Measurements from ENCODE around the gene FBXL17.

FBXL17 gene

DNA sequence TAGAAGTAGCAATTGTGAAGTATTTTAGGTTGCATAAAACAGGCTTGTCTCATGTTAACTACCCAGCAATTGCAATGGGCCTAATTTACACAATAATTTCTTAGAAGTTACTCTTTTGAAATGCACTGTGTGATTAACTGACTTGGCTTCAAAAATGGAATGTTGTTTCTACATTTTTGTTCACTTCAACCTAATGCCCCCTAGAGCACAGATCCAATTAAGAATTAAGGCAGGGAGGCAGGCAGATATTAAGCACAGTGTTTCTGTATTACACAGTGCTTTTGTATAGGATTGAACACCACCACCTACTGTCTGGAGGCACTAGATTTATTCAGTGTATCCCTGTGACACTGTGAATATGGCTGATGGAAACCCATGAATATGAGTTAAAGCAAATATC is 302.1 kb downstream of the FBXL17 start:
- peak in 1 of 3 experiments; percentile 9 for DNase-seq

DNA sequence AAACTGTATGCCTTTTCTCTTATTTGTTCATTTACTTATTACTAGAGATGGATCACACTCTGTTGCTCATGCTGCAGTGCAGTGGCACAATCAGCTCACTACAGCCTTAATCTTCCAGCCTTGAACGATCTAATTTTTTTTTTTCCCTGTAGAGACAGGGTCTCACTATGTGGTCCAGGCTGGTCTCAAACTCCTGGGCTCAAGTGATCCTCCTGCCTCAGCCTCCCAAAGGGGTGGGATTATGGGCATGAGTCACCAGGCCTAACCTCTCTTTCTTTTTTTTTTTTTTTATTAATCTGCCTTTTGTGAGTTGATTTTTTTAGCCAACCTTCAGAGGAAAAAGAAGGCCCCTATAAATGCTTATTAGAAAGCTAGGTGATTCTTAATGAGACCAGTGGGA is 303.0 kb downstream of the FBXL17 start:
- DNase-seq: no peak

DNA sequence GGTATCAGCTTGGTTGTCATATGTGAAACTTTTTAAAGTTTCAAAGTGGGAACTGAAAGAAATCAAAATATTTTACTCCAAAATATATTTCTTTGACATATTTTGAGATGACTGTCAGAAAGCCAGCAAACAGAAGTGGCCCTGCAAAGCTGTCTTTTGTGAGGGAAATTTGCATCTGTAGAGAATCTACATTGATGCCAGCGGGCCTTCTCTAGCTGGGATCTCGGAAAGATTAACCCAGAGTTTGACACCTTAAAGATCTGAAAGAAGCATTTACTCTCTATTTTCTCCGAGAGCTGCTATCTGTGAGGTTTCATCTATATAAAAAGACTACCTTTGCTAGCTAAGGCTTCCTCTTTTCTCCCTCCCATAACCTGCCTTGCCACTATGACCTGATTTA is 303.6 kb downstream of the FBXL17 start:
- DNase-seq: no peak

DNA sequence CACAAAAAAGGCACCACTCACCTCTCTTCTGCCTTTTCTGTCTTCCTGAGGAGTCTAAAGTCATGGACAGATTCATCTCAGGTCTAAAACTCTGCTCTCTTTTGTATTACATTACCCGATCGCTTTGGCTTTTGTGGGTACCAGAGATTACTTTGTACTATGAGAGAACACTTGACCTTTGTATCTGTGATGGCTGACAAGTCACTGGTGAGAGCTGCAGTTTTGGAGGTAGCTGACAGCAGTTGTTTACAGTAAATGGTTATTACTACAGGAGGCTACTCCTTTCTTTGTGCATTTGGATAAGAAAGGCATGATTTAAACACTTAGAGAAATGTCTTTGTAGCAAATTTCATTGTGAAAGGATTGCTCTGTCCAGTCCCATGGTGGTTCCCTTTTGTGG is 307.3 kb downstream of the FBXL17 start:
- no peak for DNase-seq

- DNase-seq: no peak
Observed at GRCh38 chr5:108064302-108064701, 317.6 kb downstream of the FBXL17 start.

GRCh38 chr5:108061941-108062340 is 320.0 kb downstream of the FBXL17 start:
- DNase-seq: no peak

DNA sequence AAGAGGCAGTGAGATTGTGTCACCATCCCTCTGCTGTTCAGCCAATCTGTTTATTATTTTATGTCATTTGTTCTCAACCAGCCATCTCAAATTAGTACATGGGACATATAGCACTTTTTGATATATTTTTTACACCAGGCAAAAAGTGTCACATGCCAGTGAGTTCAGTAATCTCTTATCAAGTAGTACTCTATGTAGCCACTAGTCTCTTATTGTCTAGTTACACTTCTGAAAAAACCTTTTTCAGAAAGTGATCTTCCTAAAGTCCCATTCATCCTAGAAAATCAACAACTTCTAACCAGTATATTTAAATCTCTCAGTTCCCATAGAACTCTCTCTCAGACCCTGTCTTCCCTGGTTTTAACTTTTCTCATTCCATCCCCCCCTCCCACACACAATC is 321.6 kb downstream of the FBXL17 start:
- no peak for DNase-seq

DNA sequence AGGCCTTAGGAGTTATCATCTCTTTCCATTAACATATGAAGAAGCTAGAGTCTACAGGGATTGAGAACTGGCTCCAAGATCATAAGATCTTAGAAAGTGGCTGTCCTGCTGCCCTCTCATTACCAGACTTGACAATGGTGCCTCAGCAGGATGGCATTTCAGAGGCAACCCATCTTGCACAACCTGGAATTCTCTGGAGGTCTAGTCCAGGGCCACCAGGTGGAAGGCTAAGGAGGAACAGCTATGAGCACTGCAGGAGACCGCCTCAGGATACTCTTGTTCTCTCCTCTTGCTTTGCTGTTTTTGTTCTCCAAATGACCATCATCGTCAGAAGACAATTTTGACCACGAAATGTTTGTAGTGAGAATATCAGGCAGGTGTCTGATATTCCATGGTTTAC is 322.6 kb downstream of the FBXL17 start:
- no peak for DNase-seq

GRCh38 chr5:108054349-108054748 is 327.5 kb downstream of the FBXL17 start:
- DNase-seq: no peak

- DNase-seq: no peak
Observed at GRCh38 chr5:108046955-108047670, 334.8 kb downstream of the FBXL17 start.

GRCh38 chr5:108036482-108036881 is 345.4 kb downstream of the FBXL17 start:
- DNase-seq: no peak

- no peak for DNase-seq
Observed at GRCh38 chr5:108028883-108029282, 353.0 kb downstream of the FBXL17 start.

DNA sequence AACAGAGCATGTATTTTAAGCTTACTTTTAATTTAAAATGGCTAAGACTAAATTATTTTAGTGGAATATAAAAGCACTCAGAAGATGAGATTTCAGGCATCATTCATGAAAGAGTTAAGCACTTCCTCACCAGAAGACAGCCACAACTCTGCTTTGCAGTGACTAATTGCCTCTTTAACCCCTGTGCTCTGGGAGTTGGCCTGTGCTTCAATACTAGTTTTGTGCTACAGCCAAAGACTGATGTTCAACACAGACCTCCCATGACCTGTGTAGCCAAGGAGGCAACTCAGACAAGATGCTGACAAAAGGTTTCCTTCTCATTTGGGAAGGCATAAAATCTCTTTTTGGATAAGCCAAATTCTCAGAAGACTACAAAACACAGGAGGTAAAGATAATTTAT is 353.5 kb downstream of the FBXL17 start:
- DNase-seq: peak in 1 of 3 experiments; percentile 3

DNA sequence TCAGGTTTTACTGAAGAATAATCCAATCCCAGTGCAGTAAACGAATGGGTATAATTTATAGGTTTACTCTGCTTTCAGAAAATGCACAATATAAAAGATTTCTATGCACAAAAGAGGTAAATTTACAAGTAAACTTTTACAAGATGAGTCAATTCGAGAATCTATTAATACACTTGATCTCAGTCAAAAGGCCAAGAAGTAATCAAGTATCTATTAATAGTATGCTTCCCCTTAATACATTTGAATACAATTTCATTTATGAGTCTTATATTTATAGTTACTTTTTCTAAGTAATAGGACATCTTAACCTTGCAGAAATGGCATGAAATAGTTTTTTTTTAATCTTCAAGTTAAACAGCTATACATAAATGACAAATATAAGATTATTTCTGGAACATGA is 355.9 kb downstream of the FBXL17 start:
- no peak for DNase-seq

DNA sequence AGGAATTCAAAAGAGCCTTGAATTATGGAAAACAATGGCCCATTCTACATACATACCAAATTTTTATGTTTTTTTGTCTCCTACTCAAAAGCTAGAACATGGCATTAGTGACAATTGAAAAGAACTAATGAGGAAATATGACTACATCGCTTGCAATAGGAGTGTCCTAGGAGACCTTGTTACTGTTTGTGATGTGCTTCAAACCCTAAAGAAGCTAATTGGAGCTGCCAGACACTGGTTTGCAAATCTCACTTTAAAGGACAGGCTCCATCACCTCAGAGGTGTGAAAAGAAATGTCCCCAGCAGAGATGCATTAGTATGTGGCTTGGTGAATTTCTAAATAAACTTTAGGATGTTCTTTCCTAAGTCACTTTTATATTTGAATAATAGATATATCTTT is 356.9 kb downstream of the FBXL17 start:
- peak in 1 of 3 experiments; percentile 1 for DNase-seq

GRCh38 chr5:108016101-108016500 is 365.8 kb downstream of the FBXL17 start:
- DNase-seq: no peak

GRCh38 chr5:108006791-108007190 is 375.1 kb downstream of the FBXL17 start:
- DNase-seq: no peak

DNA sequence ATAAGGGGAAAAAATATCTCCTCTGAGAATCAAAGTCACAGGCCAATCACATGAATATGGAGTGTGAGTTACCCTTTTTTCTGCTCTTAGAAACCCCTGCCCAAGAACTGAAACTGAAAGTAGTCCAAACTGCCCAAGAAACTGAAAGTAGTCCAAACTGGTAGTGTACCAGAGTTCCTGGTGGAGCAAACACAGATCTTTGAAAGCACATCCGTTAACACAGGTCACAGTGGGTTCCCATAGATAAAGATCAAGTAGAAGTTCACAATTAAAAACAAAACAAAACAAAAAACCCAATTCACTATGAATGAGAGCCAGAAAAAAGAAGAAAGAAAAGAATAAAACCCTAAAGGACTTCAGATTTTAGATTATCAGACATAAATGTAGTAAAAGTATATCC is 378.7 kb downstream of the FBXL17 start:
- DNase-seq: no peak

- DNase-seq: no peak
Observed at GRCh38 chr5:108001222-108001621, 380.7 kb downstream of the FBXL17 start.

- DNase-seq: no peak
Observed at GRCh38 chr5:107997338-107997980, 384.4 kb downstream of the FBXL17 start.

GRCh38 chr5:107993341-107993740 is 388.6 kb downstream of the FBXL17 start:
- no peak for DNase-seq

GRCh38 chr5:107990881-107991810 is 390.8 kb downstream of the FBXL17 start:
- no peak for DNase-seq

- peak in 1 of 3 experiments; percentile 36 for DNase-seq
Observed at GRCh38 chr5:107985144-107985543, 396.8 kb downstream of the FBXL17 start.

Data from NCI-H1417 (cell line).